HepG2 (cell line): ENCODE results near the gene LAMA5. TPM values are rescaled to one million over a fixed set of nuclear protein-coding genes. Genes with fewer than 3 reads are reported as not detected.

Source experiments
- ATAC-seq: fragments of 200-7000 bp; cut with Tn5 transposase; 3 replicates; pipeline ENCODE4 v1.9.1; 2020; ENCODE audit warnings: mild to moderate bottlenecking, moderate library complexity
- BruUV-seq: library from RNA; stranded (reverse); fragments of 400-500 nt; replicated peaks from 2 replicates; lab custom pipeline; 2021; lab: Mats Ljungman, UMichigan
- CTCF ChIA-PET: fragments of 300-600 bp; formaldehyde crosslinking; extraction: SDS; loops from one replicate; lab custom pipeline; 2021; ENCODE audit warnings: low total read pairs, inconsistent platforms, low intra/inter-chr PET ratio; lab: Yijun Ruan, JAX
- POLR2A ChIA-PET: fragments of 350-600 bp; sonication (Branson Sonifier 250); formaldehyde crosslinking; loops from one replicate; lab custom pipeline; 2020; ENCODE audit warnings: antibody characterized with exemption, inconsistent platforms; lab: Yijun Ruan, JAX
- DNase-seq: peaks from one replicate; pipeline ENCODE4 v3.0.0-alpha.2; 2015; ENCODE audit warnings: low spot score
- FAIRE-seq: peaks from 3 replicates; lab custom pipeline; 2011; peaks lifted over from hg19 to GRCh38; lab: Jason Lieb, UNC
- H2AFZ ChIP-seq: one replicate; pipeline ENCODE4 v1.6.1; 2011; ENCODE audit warnings: low read length, inconsistent platforms
- H3K27ac ChIP-seq: fragments of 300-600 bp; 3 replicates; pipeline ENCODE4 v1.8.0; 2011; ENCODE audit warnings: mixed run types, mild to moderate bottlenecking, mixed read lengths, low read length, inconsistent platforms; ENCODE audit not compliant: insufficient read depth; ENCODE audit errors: extremely low read length
- H3K27me3 ChIP-seq, 2 experiments: fragments of 200-600 bp in 1 of 2; 2 replicates in 1 of 2; 3 replicates in 1 of 2; pipeline versions ENCODE4 v1.6.0 to v1.8.0; 2011; ENCODE audit warnings: low read length in 2 of 2, mild to moderate bottlenecking in 2 of 2, moderate library complexity in 2 of 2, inconsistent platforms in 1 of 2; ENCODE audit not compliant: insufficient read depth in 2 of 2, control insufficient read depth in 1 of 2
- H3K36me3 ChIP-seq, 2 experiments: fragments of 200-600 bp in 1 of 2; replicated peaks in 1 of 2; 2 replicates in 1 of 2; 3 replicates in 1 of 2; pipeline versions ENCODE4 v1.5.1 to v1.8.0; 2011; ENCODE audit warnings: low read length in 2 of 2, inconsistent platforms in 1 of 2; ENCODE audit not compliant: insufficient read depth in 2 of 2, control insufficient read depth in 1 of 2
- H3K4me1 ChIP-seq: 2 replicates; pipeline ENCODE4 v1.5.1; 2012; ENCODE audit warnings: low read length, inconsistent platforms; ENCODE audit not compliant: insufficient read depth
- H3K4me2 ChIP-seq: 2 replicates; pipeline ENCODE4 v1.6.0; 2011; ENCODE audit warnings: low read depth, low read length, inconsistent platforms
- H3K4me3 ChIP-seq, 3 experiments: fragments of 200-600 bp in 1 of 3; sonication (generic), shearing (Covaris generic) in 1 of 3; replicated peaks in 1 of 3; 2 replicates each; pipeline ENCODE4 v1.5.1; 2011 to 2016; ENCODE audit warnings: low read length in 3 of 3, inconsistent platforms in 2 of 3, low read depth in 2 of 3, mild to moderate bottlenecking in 2 of 3, control low read depth in 1 of 3, mixed read lengths in 1 of 3; ENCODE audit not compliant: insufficient read depth in 1 of 3
- H3K79me2 ChIP-seq: one replicate; pipeline ENCODE4 v1.6.1; 2011; ENCODE audit warnings: low read length, inconsistent platforms; ENCODE audit not compliant: insufficient read depth
- H3K9ac ChIP-seq: 2 replicates; pipeline ENCODE4 v1.6.0; 2011; ENCODE audit warnings: mild to moderate bottlenecking, low read depth, low read length, inconsistent platforms; ENCODE audit not compliant: insufficient read depth
- H3K9me3 ChIP-seq: 2 replicates; pipeline ENCODE4 v1.5.1; 2012; ENCODE audit warnings: mild to moderate bottlenecking, low read length
- H4K20me1 ChIP-seq: 2 replicates; pipeline ENCODE4 v1.6.0; 2011; ENCODE audit warnings: inconsistent platforms, mild to moderate bottlenecking, low read length, moderate library complexity; ENCODE audit not compliant: insufficient read depth
- DMTF1 ChIP-seq: sonication (generic); formaldehyde crosslinking; IDR thresholded peaks from 2 replicates; pipeline ENCODE4 v1.4.0; 2020; ENCODE audit warnings: mild to moderate bottlenecking, missing genetic modification reagents
- FOSL2 ChIP-seq: sonication (generic); formaldehyde crosslinking; IDR thresholded peaks from 2 replicates; pipeline ENCODE4 v1.4.0; 2020; ENCODE audit warnings: missing genetic modification reagents
- GABPA ChIP-seq, 2 experiments: IDR thresholded peaks; 2 replicates each; pipeline ENCODE4 v1.6.1; 2011 to 2016; ENCODE audit warnings: low read depth in 2 of 2, low read length in 1 of 2, missing biosample characterization in 1 of 2, missing genetic modification characterization in 1 of 2
- MAFF ChIP-seq: IDR thresholded peaks from 2 replicates; pipeline ENCODE4 v1.6.1; 2011; ENCODE audit warnings: low read depth, low read length, improper control_type of control experiment
- MAFK ChIP-seq, 2 experiments: IDR thresholded peaks in 1 of 2; conservative IDR thresholded peaks in 1 of 2; 2 replicates each; pipeline ENCODE4 v1.6.1; 2011; ENCODE audit warnings: improper control_type of control experiment in 2 of 2, low read length in 2 of 2
- NCOA5 ChIP-seq: sonication (generic); formaldehyde crosslinking; IDR thresholded peaks from 2 replicates; pipeline ENCODE4 v1.4.0; 2020; ENCODE audit warnings: missing genetic modification reagents
- POLR2A ChIP-seq, 2 experiments: IDR thresholded peaks; 2 replicates each; pipeline ENCODE4 v1.6.1; 2011; ENCODE audit warnings: low read depth in 2 of 2, low read length in 2 of 2, mild to moderate bottlenecking in 1 of 2, moderate library complexity in 1 of 2; ENCODE audit not compliant: insufficient read depth in 1 of 2
- SALL2 ChIP-seq: sonication (generic); formaldehyde crosslinking; IDR thresholded peaks from 2 replicates; pipeline ENCODE4 v1.8.1; 2023; ENCODE audit warnings: mild to moderate bottlenecking, missing genetic modification reagents, inconsistent platforms
- THRA ChIP-seq: sonication (generic); formaldehyde crosslinking; IDR thresholded peaks from 2 replicates; pipeline ENCODE4 v1.4.0; 2020; ENCODE audit warnings: missing genetic modification reagents, borderline replicate concordance
- TSC22D2 ChIP-seq: sonication (generic); formaldehyde crosslinking; IDR thresholded peaks from 2 replicates; pipeline ENCODE4 v1.5.1; 2020; ENCODE audit warnings: missing genetic modification reagents, mild to moderate bottlenecking, borderline replicate concordance
- ZFP91 ChIP-seq: sonication (generic); formaldehyde crosslinking; IDR thresholded peaks from 2 replicates; pipeline ENCODE4 v1.9.0; 2022; ENCODE audit warnings: missing genetic modification reagents, mild to moderate bottlenecking, borderline replicate concordance
- ZNF326 ChIP-seq: sonication (generic); formaldehyde crosslinking; IDR thresholded peaks from 2 replicates; pipeline ENCODE4 v1.4.0; 2020; ENCODE audit warnings: missing genetic modification reagents, borderline replicate concordance
- ZNF446 ChIP-seq: sonication (generic); formaldehyde crosslinking; IDR thresholded peaks from 2 replicates; pipeline ENCODE4 v1.5.0; 2020; ENCODE audit warnings: mild to moderate bottlenecking, missing genetic modification reagents
- ZNF776 ChIP-seq: sonication (generic); formaldehyde crosslinking; IDR thresholded peaks from 2 replicates; pipeline ENCODE4 v1.4.0; 2020; ENCODE audit warnings: mild to moderate bottlenecking, missing genetic modification reagents
- ZNF839 ChIP-seq: sonication (generic); formaldehyde crosslinking; IDR thresholded peaks from 2 replicates; pipeline ENCODE4 v1.4.0; 2020; ENCODE audit warnings: missing genetic modification reagents, mild to moderate bottlenecking, borderline replicate concordance
- ZNF891 ChIP-seq: sonication (generic); formaldehyde crosslinking; IDR thresholded peaks from 2 replicates; pipeline ENCODE4 v1.5.0; 2020; ENCODE audit warnings: mild to moderate bottlenecking, missing genetic modification reagents
- WGBS: methylation state at CpG from one replicate; pipeline ENCODE4 v1.1.6; 2017; ENCODE audit warnings: low lambda C conversion rate; 5-methylcytosine and 5-hydroxymethylcytosine counted together
- in situ Hi-C: cut with HindIII; loops from 2 replicates; pipeline ENCODE4 v1.10.0; 2017; ENCODE audit warnings: low pct_unique_long_range_greater_than_20kb; ENCODE audit not compliant: extremely low pct_ligation_motif_present
- intact Hi-C: fragments of 100-400 bp; cut with micrococcal nuclease; formaldehyde crosslinking; loops from one replicate; pipeline ENCODE4 v1.10.0; 2022; ENCODE audit not compliant: unreplicated experiment
- polyA plus RNA-seq, 8 experiments: library from polyadenylated mRNA; depleted of rRNA in 3 of 8; stranded (reverse) in 7 of 8; unstranded in 1 of 8; fragments of >200 nt; fragmentation: Illumina TruSeq in 4 of 8; extraction: Trizol in 4 of 8; gene quantifications; 2 replicates each; pipeline versions ENCODE4 v1.2.1 to v1.2.3, GENCODE V29; 2011 to 2016; ENCODE audit warnings: low read depth in 4 of 8, missing spikeins in 1 of 8, mixed read lengths in 1 of 8; ENCODE audit not compliant: insufficient read depth in 1 of 8
- total RNA-seq, 5 experiments: library from RNA; depleted of rRNA; stranded (reverse); fragments of >200 nt; fragmentation: Illumina TruSeq; extraction: Trizol; gene quantifications; 2 replicates each; pipeline ENCODE4 v1.2.3, GENCODE V29; 2016; ENCODE audit warnings: low read depth in 1 of 5

LAMA5 gene
- total and polyA plus RNA-seq, 2 of the 13 experiments (the other 11 are each of a cell fraction or from before 2014, with no cell fraction given), result 21.0 to 44.7 TPM

DNA sequence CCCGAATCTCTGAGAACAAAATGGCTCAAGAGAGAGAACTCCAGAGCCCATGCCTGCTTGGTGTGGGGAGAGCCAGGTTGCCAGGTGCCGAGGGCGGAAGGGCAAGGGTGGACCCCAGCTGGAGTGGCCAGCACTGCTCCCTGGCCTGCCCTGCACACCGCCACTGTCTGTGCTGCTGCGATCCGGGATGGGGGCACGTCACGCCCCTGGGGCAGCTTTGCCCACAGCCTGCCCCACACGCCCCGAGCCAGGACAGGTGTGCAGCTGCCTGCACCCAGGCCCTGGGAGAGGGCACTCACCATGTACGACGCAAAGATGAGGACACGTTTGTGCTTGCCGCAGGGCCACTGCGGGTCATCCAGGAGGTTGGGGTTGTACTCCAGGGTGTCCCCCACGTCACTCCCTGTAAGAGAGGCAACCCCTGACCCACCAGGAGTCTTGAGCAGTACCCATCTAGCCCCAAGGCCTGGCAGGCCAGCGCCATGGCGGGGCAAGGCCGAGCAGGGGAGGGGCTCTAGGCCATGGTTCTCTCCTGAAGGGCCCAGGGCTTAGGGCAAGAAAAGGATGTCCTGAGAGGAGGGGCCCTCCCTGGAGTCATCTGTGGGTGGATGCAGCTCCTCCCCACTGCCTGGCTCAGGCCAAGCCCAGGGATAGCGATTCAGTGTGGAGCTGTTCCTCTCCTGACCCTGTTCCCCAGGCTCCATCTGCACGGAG lies 25.7 kb upstream of the LAMA5 start (continued):
- TF ChIP-seq ZFP91 (CRISPR knock-in tag) (peak; percentile 43; the same call in 1 of the 2 replicates), FOSL2 (CRISPR knock-in tag) (no peak), POLR2A (IDR thresholded peaks at IDR 0.05; ENCODE audit: insufficient read depth in 1 of 2, low read depth in 2 of 2, low read length in 2 of 2) (peak in 1 of 2 experiments; percentile 32; a peak in 1 of 4 replicates), MAFK (conservative IDR thresholded peaks at IDR 0.05 in 1 of 2, IDR thresholded peaks at IDR 0.05 in 1 of 2; ENCODE audit: low read length in 2 of 2) (no peak), NCOA5 (CRISPR knock-in tag) (no peak), ZNF839 (CRISPR knock-in tag) (0 out of 2 replicates have a peak, but pooled peaks have one; percentile 38), TSC22D2 (CRISPR knock-in tag) (no peak), ZNF326 (peak; percentile 78; the same call in 1 of the 2 replicates), MAFF (no peak), GABPA (IDR thresholded peaks at IDR 0.05; ENCODE audit: low read depth, low read length) (no peak), GABPA (CRISPR knock-in tag; IDR thresholded peaks at IDR 0.05; ENCODE audit: low read depth) (no peak), ZNF776 (CRISPR knock-in tag) (peak; percentile 23; the same call in 1 of the 2 replicates)

GRCh38 chr20:62392077-62392418 lies 24.9 kb upstream of the LAMA5 start:
- 98% methylated on average over 10 of the region's 10 CpGs for WGBS
- ChIA-PET CTCF (no interaction called here), POLR2A (interaction anchor here (1.0 to 1.4 kb wide), 2 partner anchors 7 to 24 kb away, joined by 3 read pairs; no protein-coding TSS in a partner anchor)
- peaks cover 20% of the 10 kb centered on the region for H3K79me2 ChIP-seq
- H2AFZ ChIP-seq, result no peak overlapping the region
- in situ Hi-C loops, result no loop called here
- no peak overlapping the region for H3K9ac ChIP-seq
- ATAC-seq, result no peak
- DNase-seq, result no peak
- no peak overlapping the region for H3K27ac ChIP-seq
- no peak overlapping the region for H3K4me3 ChIP-seq
- BruUV-seq, result no TSS peak
- peaks cover 19 to 42% of the 10 kb centered on the region in 2 experiments for H3K36me3 ChIP-seq
- H3K4me2 ChIP-seq, result no peak overlapping the region
- peaks cover 15% of the 10 kb centered on the region for H4K20me1 ChIP-seq
- H3K4me1 ChIP-seq, result peaks cover 21% of the 10 kb centered on the region
- H3K27me3 ChIP-seq, result no peaks in the 10 kb centered on the region; a peak in 1 of 5 replicates
- H3K9me3 ChIP-seq, result no peaks in the 10 kb centered on the region
- intact Hi-C loops, result no loop called here
- FAIRE-seq, result no peak
- TF ChIP-seq DMTF1 (CRISPR knock-in tag) (no peak), SALL2 (CRISPR knock-in tag) (no peak), ZNF446 (CRISPR knock-in tag) (no peak), ZNF891 (CRISPR knock-in tag) (no peak), THRA (CRISPR knock-in tag) (no peak)
